ENCODE results near the gene CLDN9. TPM values are rescaled to one million over a fixed set of nuclear protein-coding genes. Genes with fewer than 3 reads are reported as not detected.
A peak's percentile ranks its signal among the peaks of the same experiment; 100 is the strongest.

CLDN9 gene
- total and polyA plus RNA-seq, 9 of the 15 experiments (the other 6 are each of a cell fraction or from before 2014, with no cell fraction given), result 0.12 to 0.44 (median 0.22) TPM; not detected in 4

DNA sequence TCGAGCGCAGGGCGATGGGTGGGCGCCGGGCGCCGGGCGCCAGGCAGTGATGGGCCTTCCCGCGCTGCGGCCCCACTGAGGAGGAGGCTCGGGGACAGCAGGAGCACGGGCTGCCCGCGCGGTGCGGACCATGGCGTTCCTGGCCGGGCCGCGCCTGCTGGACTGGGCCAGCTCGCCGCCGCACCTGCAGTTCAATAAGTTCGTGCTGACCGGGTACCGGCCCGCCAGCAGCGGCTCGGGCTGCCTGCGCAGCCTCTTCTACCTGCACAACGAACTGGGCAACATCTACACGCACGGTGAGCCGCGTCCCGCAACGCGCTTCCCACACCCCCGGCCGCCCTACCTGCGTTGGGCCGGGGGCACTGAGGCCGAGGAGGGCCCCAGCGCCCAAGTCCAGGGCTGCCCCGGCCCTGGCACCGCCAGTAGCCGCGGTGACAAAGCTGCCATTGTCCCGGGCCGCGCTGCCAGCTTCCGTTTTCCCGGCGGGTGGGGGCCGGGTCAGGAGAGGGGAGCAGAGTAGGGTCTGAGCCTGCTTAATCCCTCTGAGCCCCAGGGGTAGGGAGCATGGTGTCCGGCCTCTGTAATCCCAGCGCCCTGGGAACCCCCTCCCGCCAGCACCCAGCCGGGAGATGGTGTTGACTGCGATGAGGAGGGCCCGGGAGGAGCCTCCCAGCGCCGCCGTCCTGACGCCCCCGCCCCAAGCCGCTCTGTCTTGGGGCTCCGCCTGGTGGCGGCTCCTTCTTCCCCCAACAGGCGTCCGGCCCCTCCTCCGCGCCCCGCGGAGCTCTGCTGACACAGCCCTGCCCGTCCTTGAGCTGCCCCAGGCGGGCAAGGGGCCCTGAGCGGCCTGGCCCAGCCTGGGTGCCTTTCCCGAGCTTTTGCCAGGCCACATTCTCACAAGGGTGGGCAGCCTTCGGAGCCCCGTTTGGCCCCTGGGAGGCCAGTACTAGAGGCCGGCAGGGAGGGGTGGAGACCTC, 42.9 kb upstream of the CLDN9 start (continued):
- TF ChIP-seq ZNF41 (CRISPR knock-in tag; conservative IDR thresholded peaks at IDR 0.05) (no peak), NR4A1 (CRISPR knock-in tag; IDR thresholded peaks at IDR 0.05) (no peak), NR4A1 (tag; IDR thresholded peaks at IDR 0.05) (no peak), PCBP1 (IDR thresholded peaks at IDR 0.05; ENCODE audit: low read depth, low read length, poor library complexity, severe bottlenecking) (no peak), CREB1 (IDR thresholded peaks at IDR 0.05) (no peak), CREB1 (CRISPR knock-in tag; IDR thresholded peaks at IDR 0.05) (0 out of 2 replicates have a peak, but pooled peaks have one; percentile 30), ZNF212 (CRISPR knock-in tag; IDR thresholded peaks at IDR 0.05) (no peak)
- TF ChIP-seq, protein P1, sequence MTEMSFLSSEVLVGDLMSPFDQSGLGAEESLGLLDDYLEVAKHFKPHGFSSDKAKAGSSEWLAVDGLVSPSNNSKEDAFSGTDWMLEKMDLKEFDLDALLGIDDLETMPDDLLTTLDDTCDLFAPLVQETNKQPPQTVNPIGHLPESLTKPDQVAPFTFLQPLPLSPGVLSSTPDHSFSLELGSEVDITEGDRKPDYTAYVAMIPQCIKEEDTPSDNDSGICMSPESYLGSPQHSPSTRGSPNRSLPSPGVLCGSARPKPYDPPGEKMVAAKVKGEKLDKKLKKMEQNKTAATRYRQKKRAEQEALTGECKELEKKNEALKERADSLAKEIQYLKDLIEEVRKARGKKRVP (CRISPR knock-in tag; IDR thresholded peaks at IDR 0.05), result 0 out of 2 replicates have a peak, but pooled peaks have one; percentile 19
- TF ChIP-seq, protein P2, sequence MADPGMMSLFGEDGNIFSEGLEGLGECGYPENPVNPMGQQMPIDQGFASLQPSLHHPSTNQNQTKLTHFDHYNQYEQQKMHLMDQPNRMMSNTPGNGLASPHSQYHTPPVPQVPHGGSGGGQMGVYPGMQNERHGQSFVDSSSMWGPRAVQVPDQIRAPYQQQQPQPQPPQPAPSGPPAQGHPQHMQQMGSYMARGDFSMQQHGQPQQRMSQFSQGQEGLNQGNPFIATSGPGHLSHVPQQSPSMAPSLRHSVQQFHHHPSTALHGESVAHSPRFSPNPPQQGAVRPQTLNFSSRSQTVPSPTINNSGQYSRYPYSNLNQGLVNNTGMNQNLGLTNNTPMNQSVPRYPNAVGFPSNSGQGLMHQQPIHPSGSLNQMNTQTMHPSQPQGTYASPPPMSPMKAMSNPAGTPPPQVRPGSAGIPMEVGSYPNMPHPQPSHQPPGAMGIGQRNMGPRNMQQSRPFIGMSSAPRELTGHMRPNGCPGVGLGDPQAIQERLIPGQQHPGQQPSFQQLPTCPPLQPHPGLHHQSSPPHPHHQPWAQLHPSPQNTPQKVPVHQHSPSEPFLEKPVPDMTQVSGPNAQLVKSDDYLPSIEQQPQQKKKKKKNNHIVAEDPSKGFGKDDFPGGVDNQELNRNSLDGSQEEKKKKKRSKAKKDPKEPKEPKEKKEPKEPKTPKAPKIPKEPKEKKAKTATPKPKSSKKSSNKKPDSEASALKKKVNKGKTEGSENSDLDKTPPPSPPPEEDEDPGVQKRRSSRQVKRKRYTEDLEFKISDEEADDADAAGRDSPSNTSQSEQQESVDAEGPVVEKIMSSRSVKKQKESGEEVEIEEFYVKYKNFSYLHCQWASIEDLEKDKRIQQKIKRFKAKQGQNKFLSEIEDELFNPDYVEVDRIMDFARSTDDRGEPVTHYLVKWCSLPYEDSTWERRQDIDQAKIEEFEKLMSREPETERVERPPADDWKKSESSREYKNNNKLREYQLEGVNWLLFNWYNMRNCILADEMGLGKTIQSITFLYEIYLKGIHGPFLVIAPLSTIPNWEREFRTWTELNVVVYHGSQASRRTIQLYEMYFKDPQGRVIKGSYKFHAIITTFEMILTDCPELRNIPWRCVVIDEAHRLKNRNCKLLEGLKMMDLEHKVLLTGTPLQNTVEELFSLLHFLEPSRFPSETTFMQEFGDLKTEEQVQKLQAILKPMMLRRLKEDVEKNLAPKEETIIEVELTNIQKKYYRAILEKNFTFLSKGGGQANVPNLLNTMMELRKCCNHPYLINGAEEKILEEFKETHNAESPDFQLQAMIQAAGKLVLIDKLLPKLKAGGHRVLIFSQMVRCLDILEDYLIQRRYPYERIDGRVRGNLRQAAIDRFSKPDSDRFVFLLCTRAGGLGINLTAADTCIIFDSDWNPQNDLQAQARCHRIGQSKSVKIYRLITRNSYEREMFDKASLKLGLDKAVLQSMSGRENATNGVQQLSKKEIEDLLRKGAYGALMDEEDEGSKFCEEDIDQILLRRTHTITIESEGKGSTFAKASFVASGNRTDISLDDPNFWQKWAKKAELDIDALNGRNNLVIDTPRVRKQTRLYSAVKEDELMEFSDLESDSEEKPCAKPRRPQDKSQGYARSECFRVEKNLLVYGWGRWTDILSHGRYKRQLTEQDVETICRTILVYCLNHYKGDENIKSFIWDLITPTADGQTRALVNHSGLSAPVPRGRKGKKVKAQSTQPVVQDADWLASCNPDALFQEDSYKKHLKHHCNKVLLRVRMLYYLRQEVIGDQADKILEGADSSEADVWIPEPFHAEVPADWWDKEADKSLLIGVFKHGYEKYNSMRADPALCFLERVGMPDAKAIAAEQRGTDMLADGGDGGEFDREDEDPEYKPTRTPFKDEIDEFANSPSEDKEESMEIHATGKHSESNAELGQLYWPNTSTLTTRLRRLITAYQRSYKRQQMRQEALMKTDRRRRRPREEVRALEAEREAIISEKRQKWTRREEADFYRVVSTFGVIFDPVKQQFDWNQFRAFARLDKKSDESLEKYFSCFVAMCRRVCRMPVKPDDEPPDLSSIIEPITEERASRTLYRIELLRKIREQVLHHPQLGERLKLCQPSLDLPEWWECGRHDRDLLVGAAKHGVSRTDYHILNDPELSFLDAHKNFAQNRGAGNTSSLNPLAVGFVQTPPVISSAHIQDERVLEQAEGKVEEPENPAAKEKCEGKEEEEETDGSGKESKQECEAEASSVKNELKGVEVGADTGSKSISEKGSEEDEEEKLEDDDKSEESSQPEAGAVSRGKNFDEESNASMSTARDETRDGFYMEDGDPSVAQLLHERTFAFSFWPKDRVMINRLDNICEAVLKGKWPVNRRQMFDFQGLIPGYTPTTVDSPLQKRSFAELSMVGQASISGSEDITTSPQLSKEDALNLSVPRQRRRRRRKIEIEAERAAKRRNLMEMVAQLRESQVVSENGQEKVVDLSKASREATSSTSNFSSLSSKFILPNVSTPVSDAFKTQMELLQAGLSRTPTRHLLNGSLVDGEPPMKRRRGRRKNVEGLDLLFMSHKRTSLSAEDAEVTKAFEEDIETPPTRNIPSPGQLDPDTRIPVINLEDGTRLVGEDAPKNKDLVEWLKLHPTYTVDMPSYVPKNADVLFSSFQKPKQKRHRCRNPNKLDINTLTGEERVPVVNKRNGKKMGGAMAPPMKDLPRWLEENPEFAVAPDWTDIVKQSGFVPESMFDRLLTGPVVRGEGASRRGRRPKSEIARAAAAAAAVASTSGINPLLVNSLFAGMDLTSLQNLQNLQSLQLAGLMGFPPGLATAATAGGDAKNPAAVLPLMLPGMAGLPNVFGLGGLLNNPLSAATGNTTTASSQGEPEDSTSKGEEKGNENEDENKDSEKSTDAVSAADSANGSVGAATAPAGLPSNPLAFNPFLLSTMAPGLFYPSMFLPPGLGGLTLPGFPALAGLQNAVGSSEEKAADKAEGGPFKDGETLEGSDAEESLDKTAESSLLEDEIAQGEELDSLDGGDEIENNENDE (IDR thresholded peaks at IDR 0.05; ENCODE audit: low read depth, low read length), result no peak
- TF ChIP-seq, protein P3, sequence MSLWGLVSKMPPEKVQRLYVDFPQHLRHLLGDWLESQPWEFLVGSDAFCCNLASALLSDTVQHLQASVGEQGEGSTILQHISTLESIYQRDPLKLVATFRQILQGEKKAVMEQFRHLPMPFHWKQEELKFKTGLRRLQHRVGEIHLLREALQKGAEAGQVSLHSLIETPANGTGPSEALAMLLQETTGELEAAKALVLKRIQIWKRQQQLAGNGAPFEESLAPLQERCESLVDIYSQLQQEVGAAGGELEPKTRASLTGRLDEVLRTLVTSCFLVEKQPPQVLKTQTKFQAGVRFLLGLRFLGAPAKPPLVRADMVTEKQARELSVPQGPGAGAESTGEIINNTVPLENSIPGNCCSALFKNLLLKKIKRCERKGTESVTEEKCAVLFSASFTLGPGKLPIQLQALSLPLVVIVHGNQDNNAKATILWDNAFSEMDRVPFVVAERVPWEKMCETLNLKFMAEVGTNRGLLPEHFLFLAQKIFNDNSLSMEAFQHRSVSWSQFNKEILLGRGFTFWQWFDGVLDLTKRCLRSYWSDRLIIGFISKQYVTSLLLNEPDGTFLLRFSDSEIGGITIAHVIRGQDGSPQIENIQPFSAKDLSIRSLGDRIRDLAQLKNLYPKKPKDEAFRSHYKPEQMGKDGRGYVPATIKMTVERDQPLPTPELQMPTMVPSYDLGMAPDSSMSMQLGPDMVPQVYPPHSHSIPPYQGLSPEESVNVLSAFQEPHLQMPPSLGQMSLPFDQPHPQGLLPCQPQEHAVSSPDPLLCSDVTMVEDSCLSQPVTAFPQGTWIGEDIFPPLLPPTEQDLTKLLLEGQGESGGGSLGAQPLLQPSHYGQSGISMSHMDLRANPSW (CRISPR knock-in tag; IDR thresholded peaks at IDR 0.05), result no peak
